SJCRH30 (cell line): ENCODE results near the gene S100A6. TPM values are rescaled to one million over a fixed set of nuclear protein-coding genes. Genes with fewer than 3 reads are reported as not detected.
A peak's percentile ranks its signal among the peaks of the same experiment; 100 is the strongest.
"Not testable (repeated sequence)": the region's sequence is repeated elsewhere in the genome, so short reads cannot be mapped to it uniquely, and the experiment has no call there.

Experiments used
- DNase-seq, 2 experiments: peaks; one replicate each; pipeline ENCODE4 v3.0.0-alpha.2; 2015 to 2020
- H3K27ac ChIP-seq: fragments of 250-450 bp; sonication (Bioruptor Pico); 2 replicates; pipeline ENCODE4 v1.5.1; 2020; ENCODE audit warnings: mild to moderate bottlenecking, moderate library complexity
- H3K27me3 ChIP-seq: fragments of 250-450 bp; sonication (Bioruptor Pico); 2 replicates; pipeline ENCODE4 v1.5.1; 2020; ENCODE audit warnings: mild to moderate bottlenecking, moderate library complexity
- H3K36me3 ChIP-seq: fragments of 250-450 bp; sonication (Bioruptor Pico); 2 replicates; pipeline ENCODE4 v1.5.1; 2020; ENCODE audit warnings: mild to moderate bottlenecking, moderate library complexity
- H3K4me1 ChIP-seq: fragments of 250-450 bp; sonication (Bioruptor Pico); 2 replicates; pipeline ENCODE4 v1.5.1; 2020; ENCODE audit warnings: mild to moderate bottlenecking, moderate library complexity
- H3K4me3 ChIP-seq: fragments of 250-450 bp; sonication (Bioruptor Pico); 2 replicates; pipeline ENCODE4 v1.5.1; 2020; ENCODE audit warnings: mild to moderate bottlenecking, moderate library complexity
- H3K9me3 ChIP-seq: fragments of 250-450 bp; sonication (Bioruptor Pico); replicated peaks from 2 replicates; pipeline ENCODE4 v1.5.1; 2020; ENCODE audit warnings: mild to moderate bottlenecking, moderate library complexity
- total RNA-seq: library from RNA; depleted of rRNA; stranded (reverse); fragments of >200 nt; shearing (Covaris generic); gene quantifications from 2 replicates; pipeline ENCODE4 v1.2.3, GENCODE V29; 2014; rRNA removed

The S100A6 gene
- 38.8 and 48.3 TPM in 2 replicates for total RNA-seq

GRCh38 chr1:153535242-153536011 lies at the start of gene S100A6:
Gene S100A6, minus strand, starts transcription at chr1:153535991. Its CDS starts 652 bp downstream, at chr1:153535339.
- H3K4me3 ChIP-seq = peak within 1 kb of the TSS; percentile 68
- no peaks in the 10 kb centered on the region for H3K9me3 ChIP-seq
- DNase-seq = no peak

GRCh38 chr1:153585006-153585405 lies 49.2 kb upstream of the S100A6 start:
- H3K4me3 ChIP-seq = no peak overlapping the region
- H3K9me3 ChIP-seq = no peaks in the 10 kb centered on the region
- no peaks in the 10 kb centered on the region for H3K27me3 ChIP-seq
- H3K36me3 ChIP-seq = no peaks in the 10 kb centered on the region
- peaks cover 6% of the 10 kb centered on the region for H3K4me1 ChIP-seq
- no peak overlapping the region for H3K27ac ChIP-seq
- no peak for DNase-seq

More at GRCh38 chr1:153535242-153536011, at the start of gene S100A6:
- Histone ChIP-seq H3K27me3 (no peaks in the 10 kb centered on the region), H3K27ac (peak within 1 kb of the TSS; percentile 61), H3K4me1 (peaks cover 37% of the 10 kb centered on the region), H3K36me3 (no peaks in the 10 kb centered on the region)

- no peak overlapping the region for H3K4me3 ChIP-seq
- no peak for DNase-seq
- H3K36me3 ChIP-seq = no peaks in the 10 kb centered on the region
- H3K27ac ChIP-seq = no peak overlapping the region
- no peaks in the 10 kb centered on the region for H3K27me3 ChIP-seq
- peaks cover 6% of the 10 kb centered on the region for H3K4me1 ChIP-seq
- no peaks in the 10 kb centered on the region for H3K9me3 ChIP-seq
Observed at GRCh38 chr1:153583976-153584375, 48.2 kb upstream of the S100A6 start.

- H3K27ac ChIP-seq, H3K4me1 ChIP-seq, H3K9me3 ChIP-seq, H3K36me3 ChIP-seq, DNase-seq, H3K4me3 ChIP-seq, H3K27me3 ChIP-seq: not testable (repeated sequence)
Observed at GRCh38 chr1:153583514-153583913, 47.7 kb upstream of the S100A6 start.

GRCh38 chr1:153582836-153583235 lies 47.0 kb upstream of the S100A6 start:
- H3K27me3 ChIP-seq, DNase-seq, H3K27ac ChIP-seq, H3K36me3 ChIP-seq, H3K4me1 ChIP-seq, H3K9me3 ChIP-seq, H3K4me3 ChIP-seq: not testable (repeated sequence)

GRCh38 chr1:153578936-153579335 lies 43.1 kb upstream of the S100A6 start:
- no peaks in the 10 kb centered on the region for H3K9me3 ChIP-seq
- H3K4me3 ChIP-seq = no peak overlapping the region
- DNase-seq = no peak
- peaks cover 13% of the 10 kb centered on the region for H3K4me1 ChIP-seq
- no peaks in the 10 kb centered on the region for H3K36me3 ChIP-seq
- H3K27ac ChIP-seq = no peak overlapping the region
- H3K27me3 ChIP-seq = no peaks in the 10 kb centered on the region

GRCh38 chr1:153578490-153578889 lies 42.7 kb upstream of the S100A6 start:
- Histone ChIP-seq H3K4me3 (no peak overlapping the region), H3K36me3 (no peaks in the 10 kb centered on the region), H3K4me1 (peaks cover 13% of the 10 kb centered on the region), H3K27me3 (no peaks in the 10 kb centered on the region), H3K9me3 (no peaks in the 10 kb centered on the region), H3K27ac (no peak overlapping the region)
- no peak for DNase-seq

GRCh38 chr1:153577624-153578051 lies 41.8 kb upstream of the S100A6 start:
- no peak for DNase-seq
- H3K36me3 ChIP-seq = no peaks in the 10 kb centered on the region
- H3K27ac ChIP-seq = no peak overlapping the region
- peaks cover 13% of the 10 kb centered on the region for H3K4me1 ChIP-seq
- H3K27me3 ChIP-seq = no peaks in the 10 kb centered on the region
- H3K4me3 ChIP-seq = no peak overlapping the region
- no peaks in the 10 kb centered on the region for H3K9me3 ChIP-seq

GRCh38 chr1:153577138-153577537 lies 41.3 kb upstream of the S100A6 start:
- H3K4me3 ChIP-seq = no peak overlapping the region
- no peak overlapping the region for H3K27ac ChIP-seq
- peaks cover 13% of the 10 kb centered on the region for H3K4me1 ChIP-seq
- H3K27me3 ChIP-seq = no peaks in the 10 kb centered on the region
- DNase-seq = no peak
- no peaks in the 10 kb centered on the region for H3K36me3 ChIP-seq
- no peaks in the 10 kb centered on the region for H3K9me3 ChIP-seq

GRCh38 chr1:153575497-153575896 lies 39.7 kb upstream of the S100A6 start:
- not testable (repeated sequence) for H3K27ac ChIP-seq, H3K4me3 ChIP-seq, H3K36me3 ChIP-seq, H3K27me3 ChIP-seq, H3K4me1 ChIP-seq, H3K9me3 ChIP-seq
- DNase-seq = peak in 1 of 2 experiments; percentile 22

- not testable (repeated sequence) for H3K27me3 ChIP-seq, H3K9me3 ChIP-seq, H3K36me3 ChIP-seq, H3K4me3 ChIP-seq, DNase-seq, H3K4me1 ChIP-seq, H3K27ac ChIP-seq
Observed at GRCh38 chr1:153575081-153575491, 39.3 kb upstream of the S100A6 start.

- no peak for DNase-seq
Observed at GRCh38 chr1:153573351-153573750, 37.6 kb upstream of the S100A6 start.

GRCh38 chr1:153572569-153573015 lies 36.8 kb upstream of the S100A6 start:
- Histone ChIP-seq H3K27ac (no peak overlapping the region), H3K4me3 (no peak overlapping the region), H3K27me3 (no peaks in the 10 kb centered on the region), H3K9me3 (no peaks in the 10 kb centered on the region), H3K36me3 (no peaks in the 10 kb centered on the region), H3K4me1 (peaks cover 19% of the 10 kb centered on the region)
- peak; percentile 69 to 74 for DNase-seq

More at GRCh38 chr1:153573351-153573750, 37.6 kb upstream of the S100A6 start:
- no peaks in the 10 kb centered on the region for H3K36me3 ChIP-seq
- H3K27me3 ChIP-seq = no peaks in the 10 kb centered on the region
- H3K27ac ChIP-seq = no peak overlapping the region
- no peaks in the 10 kb centered on the region for H3K9me3 ChIP-seq
- H3K4me3 ChIP-seq = no peak overlapping the region
- H3K4me1 ChIP-seq = peaks cover 12% of the 10 kb centered on the region

GRCh38 chr1:153571706-153572105 lies 35.9 kb upstream of the S100A6 start:
- Histone ChIP-seq H3K9me3 (no peaks in the 10 kb centered on the region), H3K27ac (no peak overlapping the region)

GRCh38 chr1:153570874-153571273 lies 35.1 kb upstream of the S100A6 start:
- H3K27me3 ChIP-seq = no peaks in the 10 kb centered on the region
- no peak overlapping the region for H3K27ac ChIP-seq
- H3K9me3 ChIP-seq = no peaks in the 10 kb centered on the region
- no peak overlapping the region for H3K4me3 ChIP-seq
- peaks cover 29% of the 10 kb centered on the region for H3K4me1 ChIP-seq
- DNase-seq = no peak
- no peaks in the 10 kb centered on the region for H3K36me3 ChIP-seq

More at GRCh38 chr1:153571706-153572105, 35.9 kb upstream of the S100A6 start:
- no peaks in the 10 kb centered on the region for H3K36me3 ChIP-seq
- no peak for DNase-seq
- H3K4me1 ChIP-seq = peaks cover 28% of the 10 kb centered on the region
- no peaks in the 10 kb centered on the region for H3K27me3 ChIP-seq
- H3K4me3 ChIP-seq = no peak overlapping the region

GRCh38 chr1:153569465-153569864 lies 33.7 kb upstream of the S100A6 start:
- Histone ChIP-seq H3K27ac (no peak overlapping the region), H3K27me3 (no peaks in the 10 kb centered on the region), H3K9me3 (no peaks in the 10 kb centered on the region), H3K4me1 (peaks cover 38% of the 10 kb centered on the region), H3K4me3 (no peak overlapping the region), H3K36me3 (no peaks in the 10 kb centered on the region)
- no peak for DNase-seq
